Right atrium auricular region (tissue), 2 donors: Measurements from ENCODE around the gene CD74. TPM values are rescaled to one million over a fixed set of nuclear protein-coding genes. Genes with fewer than 3 reads are reported as not detected.

Experiments
- DNase-seq: peaks from one replicate; pipeline ENCODE4 v3.0.0-alpha.2; 2019; ENCODE audit warnings: low spot score
- H3K27ac ChIP-seq, 2 donors: fragments of 200-600 bp; sonication (generic); 1 replicate in 1 of 2; 2 replicates in 1 of 2; pipeline ENCODE4 v1.5.1; 2016 to 2019
- H3K27me3 ChIP-seq, 2 donors: fragments of 200-600 bp; sonication (generic); one replicate each; pipeline versions ENCODE4 v1.5.1 to v1.6.0; 2017 to 2019
- H3K36me3 ChIP-seq: fragments of 200-600 bp; sonication (generic); one replicate; pipeline ENCODE4 v1.5.1; 2016
- H3K4me1 ChIP-seq, 2 donors: fragments of 200-600 bp; sonication (generic); one replicate each; pipeline versions ENCODE4 v1.5.1 to v1.6.0; 2017 to 2019
- H3K4me3 ChIP-seq, 2 donors: fragments of 200-600 bp; sonication (generic); 1 replicate in 1 of 2; 2 replicates in 1 of 2; pipeline ENCODE4 v1.5.1; 2017 to 2019; ENCODE audit warnings: mild to moderate bottlenecking in 1 of 2, moderate library complexity in 1 of 2
- H3K9me3 ChIP-seq, 2 donors: fragments of 200-600 bp; sonication (generic); one replicate each; pipeline ENCODE4 v1.5.1; 2019
- CTCF ChIP-seq, 2 donors: fragments of 200-600 bp; sonication (generic); IDR thresholded peaks; one replicate each; pipeline ENCODE4 v1.5.1; 2019; ENCODE audit warnings: antibody characterized with exemption in 2 of 2
- total RNA-seq, 2 donors: library from RNA; depleted of rRNA; stranded (reverse); fragments of >200 nt; gene quantifications; one replicate each; pipeline ENCODE4 v1.1.0, GENCODE V29; 2016

The CD74 gene
- total RNA-seq, 2 donors from 2014 or later: 268 to 424 TPM

- no peaks in the 10 kb centered on the region for H3K9me3 ChIP-seq
- no peak overlapping the region for H3K27ac ChIP-seq
- H3K36me3 ChIP-seq: peaks cover 91% of the 10 kb centered on the region
- no peak for TF ChIP-seq CTCF (IDR thresholded peaks at IDR 0.05)
- H3K4me1 ChIP-seq: no peaks in the 10 kb centered on the region
- H3K4me3 ChIP-seq: no peak overlapping the region
- no peak for DNase-seq
- no peaks in the 10 kb centered on the region for H3K27me3 ChIP-seq
These were observed 19.5 kb downstream of the CD74 start for GRCh38 chr5:150393096-150393645.

- TF ChIP-seq CTCF (IDR thresholded peaks at IDR 0.05): no peak
- H3K9me3 ChIP-seq: no peaks in the 10 kb centered on the region
- DNase-seq: no peak
- no peaks in the 10 kb centered on the region for H3K27me3 ChIP-seq
- no peak overlapping the region for H3K4me3 ChIP-seq
- H3K4me1 ChIP-seq: no peaks in the 10 kb centered on the region
- no peak overlapping the region for H3K27ac ChIP-seq
- H3K36me3 ChIP-seq: peaks cover 92% of the 10 kb centered on the region
These were observed 20.0 kb downstream of the CD74 start for GRCh38 chr5:150392680-150393079.

- DNase-seq: no peak
- Histone ChIP-seq H3K27ac (no peak overlapping the region), H3K36me3 (peaks cover 92% of the 10 kb centered on the region), H3K4me3 (no peak overlapping the region), H3K9me3 (no peaks in the 10 kb centered on the region), H3K27me3 (no peaks in the 10 kb centered on the region), H3K4me1 (no peaks in the 10 kb centered on the region)
- no peak for TF ChIP-seq CTCF (IDR thresholded peaks at IDR 0.05)
These were observed 20.7 kb downstream of the CD74 start for GRCh38 chr5:150391986-150392385.

- no peaks in the 10 kb centered on the region for H3K9me3 ChIP-seq
- H3K4me1 ChIP-seq: no peaks in the 10 kb centered on the region
- H3K36me3 ChIP-seq: peaks cover 93% of the 10 kb centered on the region
- H3K27ac ChIP-seq: no peak overlapping the region
- no peak overlapping the region for H3K4me3 ChIP-seq
- no peak for TF ChIP-seq CTCF (IDR thresholded peaks at IDR 0.05)
- DNase-seq: no peak
- H3K27me3 ChIP-seq: no peaks in the 10 kb centered on the region
These were observed 21.5 kb downstream of the CD74 start for GRCh38 chr5:150391064-150391834.

- no peak for DNase-seq
- H3K27ac ChIP-seq: no peak overlapping the region
- no peaks in the 10 kb centered on the region for H3K9me3 ChIP-seq
- TF ChIP-seq CTCF (IDR thresholded peaks at IDR 0.05): no peak
- H3K4me3 ChIP-seq: no peak overlapping the region
- H3K36me3 ChIP-seq: peaks cover 90% of the 10 kb centered on the region
- no peaks in the 10 kb centered on the region for H3K27me3 ChIP-seq
- H3K4me1 ChIP-seq: no peaks in the 10 kb centered on the region
These were observed 23.0 kb downstream of the CD74 start for GRCh38 chr5:150389531-150390266.
